ENCODE data around the gene TTLL3. TPM values are rescaled to one million over a fixed set of nuclear protein-coding genes. Genes with fewer than 3 reads are reported as not detected.
A peak's percentile ranks its signal among the peaks of the same experiment; 100 is the strongest.

TTLL3 gene
- total RNA-seq, 2 donors from 2014 or later = 12.2 to 13.1 TPM

GRCh38 chr3:9795207-9795606, 14.9 kb upstream of the TTLL3 start:
- no peak for TF ChIP-seq CTCF (IDR thresholded peaks at IDR 0.05)
- Histone ChIP-seq H3K36me3 (peaks cover 39% of the 10 kb centered on the region), H3K4me1 (peaks cover 0 to 35% of the 10 kb centered on the region in 2 donors), H3K27ac (no peak overlapping the region), H3K27me3 (no peaks in the 10 kb centered on the region), H3K4me3 (no peak overlapping the region), H3K9me3 (no peaks in the 10 kb centered on the region)
- no peak for DNase-seq (ENCODE audit: low spot score)

GRCh38 chr3:9797196-9797945, 12.7 kb upstream of the TTLL3 start:
- H3K4me3 ChIP-seq = no peak overlapping the region
- no peak for TF ChIP-seq CTCF (IDR thresholded peaks at IDR 0.05)
- peaks cover 54% of the 10 kb centered on the region for H3K36me3 ChIP-seq
- no peak overlapping the region for H3K27ac ChIP-seq
- H3K9me3 ChIP-seq = no peaks in the 10 kb centered on the region
- no peaks in the 10 kb centered on the region for H3K27me3 ChIP-seq
- peaks cover 0 to 21% of the 10 kb centered on the region in 2 donors for H3K4me1 ChIP-seq
- no peak for DNase-seq (ENCODE audit: low spot score)

DNA sequence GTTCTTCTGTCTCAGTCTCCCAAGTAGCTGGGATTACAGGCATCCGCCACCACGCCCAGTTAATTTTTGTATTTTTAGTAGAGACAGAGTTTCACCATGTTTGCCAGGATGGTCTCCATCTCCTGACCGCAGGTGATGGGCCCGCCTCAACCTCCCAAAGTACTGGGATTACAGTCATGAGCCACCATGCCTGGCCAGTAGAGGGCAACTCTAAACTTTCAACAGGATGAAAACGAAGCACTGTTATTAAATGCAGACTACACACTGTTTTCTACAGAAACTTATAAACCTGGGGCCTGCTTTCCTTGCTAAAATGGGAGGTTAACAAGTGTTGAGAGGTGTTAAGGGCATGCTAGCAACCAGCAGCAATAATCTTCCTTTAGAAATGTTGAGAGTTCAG, 9.5 kb upstream of the TTLL3 start:
- Histone ChIP-seq H3K27ac (no peak overlapping the region), H3K9me3 (no peaks in the 10 kb centered on the region), H3K4me3 (no peak overlapping the region), H3K36me3 (peaks cover 79% of the 10 kb centered on the region), H3K4me1 (peaks cover 0 to 13% of the 10 kb centered on the region in 2 donors), H3K27me3 (no peaks in the 10 kb centered on the region)
- TF ChIP-seq CTCF (IDR thresholded peaks at IDR 0.05) = no peak
- DNase-seq (ENCODE audit: low spot score) = no peak

- no peak for TF ChIP-seq CTCF (IDR thresholded peaks at IDR 0.05)
- peaks cover 78% of the 10 kb centered on the region for H3K36me3 ChIP-seq
- no peak overlapping the region for H3K4me3 ChIP-seq
- H3K4me1 ChIP-seq = peaks cover 0 to 8% of the 10 kb centered on the region in 2 donors
- peak overlapping the region; percentile 63 to 74 for H3K27ac ChIP-seq
- no peaks in the 10 kb centered on the region for H3K9me3 ChIP-seq
- no peaks in the 10 kb centered on the region for H3K27me3 ChIP-seq
- no peak for DNase-seq (ENCODE audit: low spot score)
Measured at GRCh38 chr3:9803494-9803893, 6.6 kb upstream of the TTLL3 start.

DNA sequence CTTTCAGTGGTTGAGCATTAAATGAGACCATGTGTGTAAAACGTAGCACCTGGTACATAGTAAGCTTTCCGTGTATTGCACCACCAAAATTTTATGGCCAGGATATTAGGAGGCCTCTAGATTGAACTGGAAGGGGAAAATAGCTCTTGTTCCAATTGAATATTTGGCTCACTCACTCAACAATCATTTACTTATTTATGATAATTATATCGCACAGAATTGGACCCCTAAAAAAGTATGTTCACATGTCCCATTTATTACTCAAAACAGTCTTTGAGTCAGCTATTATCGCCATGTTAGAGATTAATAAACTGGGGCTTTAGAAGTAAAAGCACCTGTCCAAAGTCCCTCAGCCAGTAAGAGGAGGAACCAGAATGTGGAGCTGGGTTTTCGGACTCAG, 5.1 kb upstream of the TTLL3 start:
- Histone ChIP-seq H3K4me3 (no peak overlapping the region), H3K9me3 (no peaks in the 10 kb centered on the region), H3K27me3 (no peaks in the 10 kb centered on the region), H3K36me3 (peaks cover 63% of the 10 kb centered on the region), H3K27ac (no peak overlapping the region), H3K4me1 (peaks cover 0 to 15% of the 10 kb centered on the region in 2 donors)
- DNase-seq (ENCODE audit: low spot score) = no peak
- TF ChIP-seq CTCF (IDR thresholded peaks at IDR 0.05) = no peak

DNA sequence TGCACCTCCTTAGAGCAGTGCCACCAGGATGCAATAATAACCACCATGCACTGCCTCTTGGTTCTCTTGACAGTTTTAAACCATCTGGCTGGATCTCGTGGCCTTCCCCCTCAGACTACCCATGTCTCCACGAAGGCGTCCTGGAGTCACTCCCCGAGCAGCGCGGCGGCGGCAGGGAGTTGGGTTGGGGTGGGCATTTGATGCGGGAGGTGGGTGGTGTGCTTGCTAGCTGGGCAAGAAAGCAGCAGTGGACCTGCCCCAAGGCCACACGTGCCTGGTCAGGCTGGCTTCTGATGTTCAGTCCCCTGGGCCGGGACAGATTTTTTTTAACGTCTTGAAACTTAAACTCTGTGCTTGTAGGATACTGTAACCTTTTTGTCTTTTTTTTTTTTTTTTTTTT, 3.9 kb upstream of the TTLL3 start:
- no peak for DNase-seq (ENCODE audit: low spot score)
- no peak for TF ChIP-seq CTCF (IDR thresholded peaks at IDR 0.05)
- peaks cover 52% of the 10 kb centered on the region for H3K36me3 ChIP-seq

More for the DNA sequence above, 3.9 kb upstream of the TTLL3 start:
- H3K4me1 ChIP-seq = peaks cover 0 to 23% of the 10 kb centered on the region in 2 donors
- no peaks in the 10 kb centered on the region for H3K9me3 ChIP-seq
- H3K27me3 ChIP-seq = no peaks in the 10 kb centered on the region
- H3K4me3 ChIP-seq = no peak overlapping the region
- H3K27ac ChIP-seq = no peak overlapping the region
